Stimulated activated CD8-positive, alpha-beta memory T cell treated with anti-CD3 and anti-CD28 coated beads, Interleukin-7, amount 100 ng/mL, for 24 hours (primary cell): ENCODE measurements around the gene ITGAV.

Experiments used
- DNase-seq: peaks from one replicate; pipeline ENCODE4 v3.0.0-alpha.2; 2020; ENCODE audit warnings: low read depth

The ITGAV gene

DNA sequence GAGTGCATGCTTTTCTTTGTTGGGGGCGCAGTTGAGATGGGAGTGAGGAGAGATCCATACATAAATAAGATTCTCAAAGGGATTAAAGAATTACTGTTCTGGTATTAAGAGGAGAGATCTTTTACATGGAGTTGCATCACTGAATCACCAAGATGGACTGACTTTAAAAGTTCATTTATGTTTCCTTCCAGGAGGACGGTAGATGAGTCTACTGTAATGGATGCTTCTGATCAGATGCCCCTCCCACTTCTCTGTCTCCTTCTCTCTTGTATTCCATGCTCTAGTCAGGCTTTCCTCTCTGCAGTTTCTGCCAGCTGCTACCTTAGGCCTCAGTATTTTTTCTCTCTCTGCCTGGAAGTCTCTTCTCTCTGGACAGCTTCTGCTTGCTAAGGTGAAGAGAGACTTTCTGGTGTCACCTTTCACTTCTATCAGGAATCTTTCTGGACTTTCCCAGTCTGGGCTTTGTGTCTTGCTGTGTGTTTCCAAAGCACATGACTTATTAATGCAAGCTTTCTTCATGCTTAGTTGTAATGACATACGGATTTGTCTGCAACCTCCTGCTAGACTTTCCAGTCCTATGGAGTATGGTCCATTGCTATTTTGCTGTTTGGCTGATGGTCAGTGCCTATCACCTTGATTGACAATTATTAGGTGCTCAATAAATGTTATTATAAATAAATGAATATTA, 127.6 kb downstream of the ITGAV start:
- no peak for DNase-seq

DNA sequence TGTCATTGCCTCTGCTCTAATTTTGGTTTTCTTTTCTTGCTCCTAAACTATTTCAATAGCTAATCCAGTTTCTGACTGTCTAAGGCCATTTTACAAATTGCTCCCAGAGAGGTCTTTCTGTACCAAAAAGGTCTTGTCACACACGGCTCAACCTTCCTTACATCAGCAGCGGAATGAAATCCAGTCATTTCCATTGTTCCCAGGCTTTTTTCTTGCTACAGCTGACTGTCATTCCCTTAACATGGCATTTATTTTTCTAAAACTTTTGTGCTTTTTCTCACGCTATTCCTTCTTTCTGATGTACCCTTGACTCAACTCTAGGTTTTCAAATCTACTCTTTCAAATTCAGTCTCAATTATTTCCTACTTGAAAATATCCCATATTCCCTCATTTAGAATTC, 128.3 kb downstream of the ITGAV start:
- DNase-seq = no peak

GRCh38 chr2:186718903-186719302, 129.0 kb downstream of the ITGAV start:
- DNase-seq = no peak

GRCh38 chr2:186721956-186722355, 132.1 kb downstream of the ITGAV start:
- DNase-seq = no peak

- no peak for DNase-seq
Observed at GRCh38 chr2:186724736-186725135, 134.9 kb downstream of the ITGAV start.

GRCh38 chr2:186725783-186726182, 135.9 kb downstream of the ITGAV start:
- DNase-seq = no peak

- DNase-seq = no peak
Observed at GRCh38 chr2:186726938-186727337, 137.1 kb downstream of the ITGAV start.

- no peak for DNase-seq
Observed at GRCh38 chr2:186728631-186729030, 138.8 kb downstream of the ITGAV start.
